Mammary epithelial cell (primary cell): ENCODE measurements around the gene ABHD2.

ENCODE experiments used
- EZH2 ChIP-seq: IDR thresholded peaks from 2 replicates; pipeline ENCODE4 v1.6.1; 2012; ENCODE audit warnings: low read length, inconsistent platforms, borderline replicate concordance
- TF ChIP-seq, protein P1 (sequence below), 2 donors: IDR thresholded peaks in 1 of 2; conservative IDR thresholded peaks in 1 of 2; 2 replicates each; pipeline ENCODE4 v1.5.1; 2011 to 2012; ENCODE audit warnings: inconsistent platforms in 2 of 2, low read length in 2 of 2, mild to moderate bottlenecking in 2 of 2, control low read depth in 1 of 2, low read depth in 1 of 2; ENCODE audit not compliant: insufficient read depth in 1 of 2; ENCODE audit errors: extremely low read depth in 1 of 2

DNA sequence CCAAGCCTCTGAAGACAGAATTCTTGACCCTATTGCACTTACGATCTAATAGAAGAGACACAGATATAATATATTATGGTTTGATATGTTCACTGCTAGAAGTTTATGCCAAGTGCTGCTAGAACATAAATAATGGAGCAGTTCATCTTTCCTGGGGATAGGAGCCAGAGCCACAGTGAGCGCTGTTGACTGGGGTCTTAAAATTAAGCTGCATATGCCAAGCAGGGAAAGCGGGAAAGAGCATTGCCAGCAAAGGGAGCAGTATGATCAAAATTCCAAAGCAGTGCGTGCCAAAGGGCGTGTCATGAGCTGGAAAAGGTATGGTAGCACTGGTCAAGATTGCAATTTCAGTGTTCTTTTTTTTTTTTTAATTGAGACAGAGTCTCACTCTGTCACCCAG, 49.1 kb upstream of the ABHD2 start:
- TF ChIP-seq, protein P1, sequence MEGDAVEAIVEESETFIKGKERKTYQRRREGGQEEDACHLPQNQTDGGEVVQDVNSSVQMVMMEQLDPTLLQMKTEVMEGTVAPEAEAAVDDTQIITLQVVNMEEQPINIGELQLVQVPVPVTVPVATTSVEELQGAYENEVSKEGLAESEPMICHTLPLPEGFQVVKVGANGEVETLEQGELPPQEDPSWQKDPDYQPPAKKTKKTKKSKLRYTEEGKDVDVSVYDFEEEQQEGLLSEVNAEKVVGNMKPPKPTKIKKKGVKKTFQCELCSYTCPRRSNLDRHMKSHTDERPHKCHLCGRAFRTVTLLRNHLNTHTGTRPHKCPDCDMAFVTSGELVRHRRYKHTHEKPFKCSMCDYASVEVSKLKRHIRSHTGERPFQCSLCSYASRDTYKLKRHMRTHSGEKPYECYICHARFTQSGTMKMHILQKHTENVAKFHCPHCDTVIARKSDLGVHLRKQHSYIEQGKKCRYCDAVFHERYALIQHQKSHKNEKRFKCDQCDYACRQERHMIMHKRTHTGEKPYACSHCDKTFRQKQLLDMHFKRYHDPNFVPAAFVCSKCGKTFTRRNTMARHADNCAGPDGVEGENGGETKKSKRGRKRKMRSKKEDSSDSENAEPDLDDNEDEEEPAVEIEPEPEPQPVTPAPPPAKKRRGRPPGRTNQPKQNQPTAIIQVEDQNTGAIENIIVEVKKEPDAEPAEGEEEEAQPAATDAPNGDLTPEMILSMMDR (conservative IDR thresholded peaks at IDR 0.05 in 1 of 2, IDR thresholded peaks at IDR 0.05 in 1 of 2; ENCODE audit: extremely low read depth in 1 of 2, insufficient read depth in 1 of 2, low read depth in 1 of 2, low read length in 2 of 2) = no peak
- TF ChIP-seq EZH2 = no peak
